Measurements from ENCODE around the gene ACVR1C.
"Not testable (repeated sequence)": the region's sequence is repeated elsewhere in the genome, so short reads cannot be mapped to it uniquely, and the experiment has no call there.

Gene ACVR1C

DNA sequence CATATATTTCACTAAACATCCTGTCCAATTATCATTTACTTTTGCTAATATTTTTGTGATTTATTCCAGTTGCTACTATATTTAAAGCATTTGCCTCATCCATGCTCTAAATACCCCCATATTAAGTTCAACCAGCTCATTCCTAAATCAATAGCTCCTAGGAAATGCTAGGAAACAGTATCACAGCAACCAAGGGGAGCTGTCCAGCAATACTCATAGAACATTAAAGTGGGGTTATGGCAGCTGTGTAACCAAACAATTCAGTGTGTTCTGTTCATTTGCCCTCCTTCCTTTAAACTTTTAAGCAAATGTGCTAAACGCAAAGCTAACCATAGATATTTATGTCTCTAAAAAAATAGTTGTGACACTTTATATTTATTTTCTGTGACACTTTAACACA is 41.1 kb downstream of the ACVR1C start:
- TF ChIP-seq, protein P1, sequence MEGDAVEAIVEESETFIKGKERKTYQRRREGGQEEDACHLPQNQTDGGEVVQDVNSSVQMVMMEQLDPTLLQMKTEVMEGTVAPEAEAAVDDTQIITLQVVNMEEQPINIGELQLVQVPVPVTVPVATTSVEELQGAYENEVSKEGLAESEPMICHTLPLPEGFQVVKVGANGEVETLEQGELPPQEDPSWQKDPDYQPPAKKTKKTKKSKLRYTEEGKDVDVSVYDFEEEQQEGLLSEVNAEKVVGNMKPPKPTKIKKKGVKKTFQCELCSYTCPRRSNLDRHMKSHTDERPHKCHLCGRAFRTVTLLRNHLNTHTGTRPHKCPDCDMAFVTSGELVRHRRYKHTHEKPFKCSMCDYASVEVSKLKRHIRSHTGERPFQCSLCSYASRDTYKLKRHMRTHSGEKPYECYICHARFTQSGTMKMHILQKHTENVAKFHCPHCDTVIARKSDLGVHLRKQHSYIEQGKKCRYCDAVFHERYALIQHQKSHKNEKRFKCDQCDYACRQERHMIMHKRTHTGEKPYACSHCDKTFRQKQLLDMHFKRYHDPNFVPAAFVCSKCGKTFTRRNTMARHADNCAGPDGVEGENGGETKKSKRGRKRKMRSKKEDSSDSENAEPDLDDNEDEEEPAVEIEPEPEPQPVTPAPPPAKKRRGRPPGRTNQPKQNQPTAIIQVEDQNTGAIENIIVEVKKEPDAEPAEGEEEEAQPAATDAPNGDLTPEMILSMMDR (IDR thresholded peaks at IDR 0.05; ENCODE audit: low read length), result no peak
- TF ChIP-seq EZH2 (optimal IDR thresholded peaks at IDR 0.05; ENCODE audit: low read depth, low read length), result no peak
- TF ChIP-seq EZH2phosphoT487 (IDR thresholded peaks at IDR 0.05; ENCODE audit: low read length), result no peak
- no peaks in the 10 kb centered on the region for H3K79me2 ChIP-seq (ENCODE audit: low read length)
- no peaks in the 10 kb centered on the region for H4K20me1 ChIP-seq (ENCODE audit: insufficient read depth, low read length)

DNA sequence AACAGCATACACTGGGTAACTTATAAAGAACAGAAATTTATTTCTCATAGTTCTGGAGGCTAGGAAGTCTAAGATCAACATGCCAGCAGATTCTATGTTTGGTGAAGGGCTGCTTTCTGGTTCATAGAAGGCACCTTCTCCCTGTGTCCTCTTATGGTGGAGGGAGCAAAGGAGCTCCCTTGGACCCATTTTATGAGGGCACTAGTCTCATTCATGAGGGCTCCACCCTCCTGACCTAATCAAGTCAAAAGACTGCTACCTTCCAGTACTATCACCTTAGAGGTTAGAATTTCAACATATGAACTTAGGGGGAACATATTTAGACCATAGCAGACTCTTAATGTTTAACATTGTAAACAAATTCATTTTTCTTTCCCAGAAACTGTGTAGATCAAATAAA is 54.5 kb downstream of the ACVR1C start:
- no peak overlapping the region for H3K4me2 ChIP-seq (ENCODE audit: low read depth, low read length)
- H3K4me3 ChIP-seq (ENCODE audit: low read length), result no peak overlapping the region
- H3K9me2 ChIP-seq (replicated peaks; ENCODE audit: insufficient read depth, low read length), result no peaks in the 10 kb centered on the region
- H3K79me2 ChIP-seq (ENCODE audit: low read length), result no peaks in the 10 kb centered on the region
- no peak for TF ChIP-seq EZH2 (optimal IDR thresholded peaks at IDR 0.05; ENCODE audit: low read depth, low read length)
- TF ChIP-seq, protein P1 (IDR thresholded peaks at IDR 0.05; ENCODE audit: low read length), result no peak
- TF ChIP-seq EZH2phosphoT487 (IDR thresholded peaks at IDR 0.05; ENCODE audit: low read length), result no peak
- H2AFZ ChIP-seq (ENCODE audit: low read length), result no peak overlapping the region
- no peaks in the 10 kb centered on the region for H3F3A ChIP-seq (ENCODE audit: insufficient read depth, low read length)
- H4K20me1 ChIP-seq (ENCODE audit: insufficient read depth, low read length), result no peaks in the 10 kb centered on the region
- H3K4me1 ChIP-seq (ENCODE audit: low read length), result peaks cover 4% of the 10 kb centered on the region; the same call in 1 of the 2 replicates
- H3K9ac ChIP-seq (ENCODE audit: low read length), result no peak overlapping the region
- no peaks in the 10 kb centered on the region for H3K36me3 ChIP-seq (replicated peaks; ENCODE audit: insufficient read depth, low read length)
- no peak overlapping the region for H3K27ac ChIP-seq (ENCODE audit: low read length)
- no peaks in the 10 kb centered on the region for H3K27me3 ChIP-seq (replicated peaks; ENCODE audit: insufficient read depth, low read length)
- DNase-seq, result no peak
- H3K9me3 ChIP-seq (replicated peaks; ENCODE audit: insufficient read depth, low read length), result no peaks in the 10 kb centered on the region

More for the DNA sequence above, 41.1 kb downstream of the ACVR1C start:
- no peaks in the 10 kb centered on the region for H3K36me3 ChIP-seq (replicated peaks; ENCODE audit: insufficient read depth, low read length)
- no peaks in the 10 kb centered on the region for H3K4me1 ChIP-seq (ENCODE audit: low read length)
- no peaks in the 10 kb centered on the region for H3F3A ChIP-seq (ENCODE audit: insufficient read depth, low read length)
- no peak overlapping the region for H3K27ac ChIP-seq (ENCODE audit: low read length)
- H3K4me3 ChIP-seq (ENCODE audit: low read length), result no peak overlapping the region
- H3K27me3 ChIP-seq (replicated peaks; ENCODE audit: insufficient read depth, low read length), result no peaks in the 10 kb centered on the region
- no peak overlapping the region for H3K4me2 ChIP-seq (ENCODE audit: low read depth, low read length)
- DNase-seq, result no peak
- no peaks in the 10 kb centered on the region for H3K9me3 ChIP-seq (replicated peaks; ENCODE audit: insufficient read depth, low read length)
- no peaks in the 10 kb centered on the region for H3K9me2 ChIP-seq (replicated peaks; ENCODE audit: insufficient read depth, low read length)
- no peak overlapping the region for H2AFZ ChIP-seq (ENCODE audit: low read length)
- no peak overlapping the region for H3K9ac ChIP-seq (ENCODE audit: low read length)

DNA sequence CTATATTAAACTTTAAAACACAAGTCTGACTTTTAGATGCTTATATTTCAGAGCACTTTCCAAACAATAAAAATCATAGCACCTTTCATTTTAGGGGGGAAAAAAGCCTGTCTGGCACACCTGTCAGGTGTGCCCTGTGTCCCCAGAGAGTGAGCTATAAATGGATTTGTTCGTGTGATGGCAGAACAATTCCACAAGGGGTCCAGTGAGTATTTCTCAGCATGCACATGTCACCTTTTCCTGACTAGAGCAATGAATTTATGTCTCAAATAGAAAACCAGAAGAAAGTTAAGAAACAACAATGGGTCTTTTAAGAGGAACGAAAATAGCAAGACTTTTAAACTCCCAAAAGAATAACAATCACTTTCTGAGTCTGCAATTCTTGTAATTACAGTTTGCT is 55.9 kb downstream of the ACVR1C start:
- Histone ChIP-seq H3K9ac (ENCODE audit: low read length) (no peak overlapping the region), H3K36me3 (replicated peaks; ENCODE audit: insufficient read depth, low read length) (no peaks in the 10 kb centered on the region), H3K9me2 (replicated peaks; ENCODE audit: insufficient read depth, low read length) (no peaks in the 10 kb centered on the region), H4K20me1 (ENCODE audit: insufficient read depth, low read length) (no peaks in the 10 kb centered on the region), H3K4me3 (ENCODE audit: low read length) (no peak overlapping the region), H3K79me2 (ENCODE audit: low read length) (no peaks in the 10 kb centered on the region), H3K27me3 (replicated peaks; ENCODE audit: insufficient read depth, low read length) (no peaks in the 10 kb centered on the region), H3K4me1 (ENCODE audit: low read length) (peaks cover 4% of the 10 kb centered on the region; the same call in 1 of the 2 replicates), H3F3A (ENCODE audit: insufficient read depth, low read length) (no peaks in the 10 kb centered on the region), H3K27ac (ENCODE audit: low read length) (no peak overlapping the region), H3K9me3 (replicated peaks; ENCODE audit: insufficient read depth, low read length) (no peaks in the 10 kb centered on the region), H2AFZ (ENCODE audit: low read length) (no peak overlapping the region), H3K4me2 (ENCODE audit: low read depth, low read length) (peak overlapping the region; percentile 9; the same call in 1 of the 2 replicates)
- peak; percentile 72 for DNase-seq
- TF ChIP-seq, protein P1 (IDR thresholded peaks at IDR 0.05; ENCODE audit: low read length), result peak; percentile 68
- TF ChIP-seq EZH2phosphoT487 (IDR thresholded peaks at IDR 0.05; ENCODE audit: low read length) (no peak), EZH2 (optimal IDR thresholded peaks at IDR 0.05; ENCODE audit: low read depth, low read length) (no peak)

DNA sequence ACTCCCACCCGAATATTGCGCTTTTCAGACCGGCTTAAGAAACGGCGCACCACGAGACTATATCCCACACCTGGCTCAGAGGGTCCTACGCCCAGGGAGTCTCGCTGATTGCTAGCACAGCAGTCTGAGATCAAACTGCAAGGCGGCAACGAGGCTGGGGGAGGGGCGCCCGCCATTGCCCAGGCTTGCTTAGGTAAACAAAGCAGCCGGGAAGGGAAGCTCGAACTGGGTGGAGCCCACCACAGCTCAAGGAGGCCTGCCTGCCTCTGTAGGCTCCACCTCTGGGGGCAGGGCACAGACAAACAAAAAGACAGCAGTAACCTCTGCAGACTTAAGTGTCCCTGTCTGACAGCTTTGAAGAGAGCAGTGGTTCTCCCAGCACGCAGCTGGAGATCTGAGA is 62.0 kb downstream of the ACVR1C start:
- not testable (repeated sequence) for H3K4me1 ChIP-seq (ENCODE audit: low read length); DNase-seq; H3K79me2 ChIP-seq (ENCODE audit: low read length); H3K27ac ChIP-seq (ENCODE audit: low read length); H3K4me3 ChIP-seq (ENCODE audit: low read length); H2AFZ ChIP-seq (ENCODE audit: low read length); H3K4me2 ChIP-seq (ENCODE audit: low read depth, low read length); H3K9me3 ChIP-seq (replicated peaks; ENCODE audit: insufficient read depth, low read length); H3F3A ChIP-seq (ENCODE audit: insufficient read depth, low read length); H4K20me1 ChIP-seq (ENCODE audit: insufficient read depth, low read length); H3K9ac ChIP-seq (ENCODE audit: low read length); H3K27me3 ChIP-seq (replicated peaks; ENCODE audit: insufficient read depth, low read length); H3K9me2 ChIP-seq (replicated peaks; ENCODE audit: insufficient read depth, low read length); H3K36me3 ChIP-seq (replicated peaks; ENCODE audit: insufficient read depth, low read length)

DNA sequence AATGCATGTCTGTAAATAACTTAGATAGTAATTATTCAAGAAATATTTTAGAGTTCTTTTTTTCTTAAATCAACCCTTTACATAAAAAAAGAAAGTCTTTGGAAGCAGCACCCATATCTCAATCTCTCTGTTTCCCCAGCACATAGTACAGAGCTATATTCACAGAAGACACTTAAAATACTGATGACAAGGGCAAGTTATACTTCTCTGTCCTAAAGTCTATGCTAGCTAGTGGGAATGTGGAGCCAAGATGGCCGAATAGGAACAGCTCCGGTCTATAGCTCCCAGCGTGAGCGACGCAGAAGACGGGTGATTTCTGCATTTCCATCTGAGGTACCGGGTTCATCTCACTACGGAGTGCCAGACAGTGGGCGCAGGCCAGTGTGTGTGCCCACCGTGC is 62.6 kb downstream of the ACVR1C start:
- not testable (repeated sequence) for H3K4me2 ChIP-seq (ENCODE audit: low read depth, low read length); H3K36me3 ChIP-seq (replicated peaks; ENCODE audit: insufficient read depth, low read length); H3K27me3 ChIP-seq (replicated peaks; ENCODE audit: insufficient read depth, low read length); H3K9me3 ChIP-seq (replicated peaks; ENCODE audit: insufficient read depth, low read length); H3K9me2 ChIP-seq (replicated peaks; ENCODE audit: insufficient read depth, low read length); H3K27ac ChIP-seq (ENCODE audit: low read length); H2AFZ ChIP-seq (ENCODE audit: low read length); H3K79me2 ChIP-seq (ENCODE audit: low read length); DNase-seq; H3K9ac ChIP-seq (ENCODE audit: low read length); H3K4me1 ChIP-seq (ENCODE audit: low read length); H3F3A ChIP-seq (ENCODE audit: insufficient read depth, low read length); H4K20me1 ChIP-seq (ENCODE audit: insufficient read depth, low read length); H3K4me3 ChIP-seq (ENCODE audit: low read length)
